ENCODE results near the gene SSR4.

SSR4 gene

DNA sequence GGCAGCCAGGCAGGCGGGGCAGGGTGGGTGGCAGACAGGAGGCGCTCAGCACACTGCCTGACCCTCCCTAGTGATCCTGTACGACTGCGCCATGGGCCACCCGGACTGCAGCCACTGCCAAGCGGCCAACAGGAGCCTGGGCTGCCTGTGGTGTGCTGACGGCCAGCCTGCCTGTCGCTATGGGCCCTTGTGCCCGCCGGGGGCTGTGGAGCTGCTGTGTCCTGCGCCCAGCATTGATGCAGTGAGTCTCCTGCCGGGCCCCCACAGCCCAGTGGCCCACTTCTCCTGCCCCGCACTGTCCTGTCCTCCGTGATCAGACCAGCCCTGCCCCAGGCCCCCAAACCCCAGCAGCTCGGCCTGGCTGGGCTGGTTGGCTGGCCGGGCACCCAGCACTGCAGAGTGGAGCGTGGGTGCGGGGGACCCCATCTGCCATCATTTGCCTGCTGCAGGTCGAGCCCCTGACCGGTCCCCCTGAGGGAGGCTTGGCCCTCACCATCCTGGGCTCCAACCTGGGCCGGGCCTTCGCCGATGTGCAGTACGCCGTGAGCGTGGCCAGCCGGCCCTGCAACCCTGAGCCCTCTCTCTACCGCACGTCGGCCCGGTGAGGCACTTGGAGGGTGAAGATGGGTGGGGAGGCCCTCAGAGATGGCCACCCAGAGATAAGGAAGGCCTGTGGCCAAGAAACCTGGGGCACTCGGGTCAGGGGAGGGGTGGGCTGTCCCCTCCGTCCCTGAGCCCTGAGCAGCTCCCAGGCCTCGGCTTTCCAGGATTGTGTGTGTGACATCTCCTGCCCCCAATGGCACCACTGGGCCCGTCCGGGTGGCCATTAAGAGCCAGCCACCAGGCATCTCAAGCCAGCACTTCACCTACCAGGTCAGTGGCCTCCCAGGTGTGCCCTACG, 22.8 kb upstream of the SSR4 start:
- no peak for DNase-seq (ENCODE audit: insufficient read length, low spot score)
- FAIRE-seq, result no peak
- TF ChIP-seq, protein P1, sequence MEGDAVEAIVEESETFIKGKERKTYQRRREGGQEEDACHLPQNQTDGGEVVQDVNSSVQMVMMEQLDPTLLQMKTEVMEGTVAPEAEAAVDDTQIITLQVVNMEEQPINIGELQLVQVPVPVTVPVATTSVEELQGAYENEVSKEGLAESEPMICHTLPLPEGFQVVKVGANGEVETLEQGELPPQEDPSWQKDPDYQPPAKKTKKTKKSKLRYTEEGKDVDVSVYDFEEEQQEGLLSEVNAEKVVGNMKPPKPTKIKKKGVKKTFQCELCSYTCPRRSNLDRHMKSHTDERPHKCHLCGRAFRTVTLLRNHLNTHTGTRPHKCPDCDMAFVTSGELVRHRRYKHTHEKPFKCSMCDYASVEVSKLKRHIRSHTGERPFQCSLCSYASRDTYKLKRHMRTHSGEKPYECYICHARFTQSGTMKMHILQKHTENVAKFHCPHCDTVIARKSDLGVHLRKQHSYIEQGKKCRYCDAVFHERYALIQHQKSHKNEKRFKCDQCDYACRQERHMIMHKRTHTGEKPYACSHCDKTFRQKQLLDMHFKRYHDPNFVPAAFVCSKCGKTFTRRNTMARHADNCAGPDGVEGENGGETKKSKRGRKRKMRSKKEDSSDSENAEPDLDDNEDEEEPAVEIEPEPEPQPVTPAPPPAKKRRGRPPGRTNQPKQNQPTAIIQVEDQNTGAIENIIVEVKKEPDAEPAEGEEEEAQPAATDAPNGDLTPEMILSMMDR (IDR thresholded peaks at IDR 0.05; ENCODE audit: insufficient read depth, missing control alignments), result no peak

DNA sequence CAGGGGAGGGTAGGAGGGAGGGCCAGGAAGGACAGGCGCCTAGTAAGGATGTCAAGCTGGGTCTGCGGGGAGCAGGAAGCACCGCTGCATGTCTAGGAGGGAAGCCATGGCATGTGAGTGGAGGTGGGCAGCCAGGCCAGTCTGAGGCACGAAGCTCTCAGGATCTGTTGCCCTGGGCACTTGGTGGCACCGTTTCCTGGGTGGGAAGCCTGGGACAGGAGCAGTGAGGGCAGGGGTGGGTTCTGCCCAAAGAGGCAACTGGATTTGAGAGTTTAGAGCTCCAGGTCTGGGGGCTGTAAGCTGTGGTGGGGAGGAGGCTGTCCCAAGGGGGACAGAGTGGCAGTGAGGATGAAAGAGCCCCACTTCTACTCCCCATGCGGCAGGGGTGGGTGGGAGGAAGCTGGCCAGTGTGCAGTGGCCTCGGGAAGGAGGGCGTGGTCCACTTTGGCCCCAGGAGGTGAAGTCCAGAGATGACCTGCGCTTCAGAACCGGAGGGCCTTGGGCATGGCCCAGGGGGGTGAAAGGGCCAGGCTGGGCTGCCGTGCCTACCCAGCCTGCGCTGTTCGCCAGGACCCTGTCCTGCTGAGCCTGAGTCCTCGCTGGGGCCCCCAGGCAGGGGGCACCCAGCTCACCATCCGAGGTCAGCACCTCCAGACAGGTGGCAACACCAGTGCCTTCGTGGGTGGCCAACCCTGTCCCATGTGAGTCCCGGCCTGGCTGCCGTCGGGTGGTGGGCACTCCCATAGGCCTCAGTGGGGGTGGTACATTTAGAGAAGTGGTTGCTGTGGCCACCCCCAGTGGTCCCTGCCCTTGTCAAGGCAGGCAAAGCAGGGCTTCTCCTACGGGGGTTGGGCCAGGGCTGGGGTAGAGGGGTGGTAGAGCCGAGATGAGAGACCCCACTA, 21.9 kb upstream of the SSR4 start:
- FAIRE-seq (no peak), DNase-seq (ENCODE audit: insufficient read length, low spot score) (no peak)
- TF ChIP-seq, protein P1 (IDR thresholded peaks at IDR 0.05; ENCODE audit: insufficient read depth, missing control alignments), result no peak

DNA sequence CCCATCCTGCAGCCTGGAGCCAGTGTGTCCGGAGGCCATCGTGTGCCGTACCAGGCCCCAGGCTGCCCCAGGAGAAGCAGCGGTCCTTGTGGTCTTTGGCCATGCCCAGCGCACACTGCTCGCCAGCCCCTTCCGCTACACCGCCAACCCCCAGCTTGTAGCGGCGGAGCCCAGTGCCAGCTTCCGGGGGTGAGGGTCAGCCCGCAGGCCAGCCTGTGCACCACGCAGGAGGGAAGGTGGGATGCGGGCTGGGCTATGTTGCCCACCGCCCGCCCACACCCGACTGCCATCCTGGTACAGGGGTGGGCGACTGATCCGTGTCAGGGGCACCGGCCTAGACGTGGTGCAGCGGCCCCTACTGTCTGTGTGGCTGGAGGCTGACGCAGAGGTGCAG, 21.3 kb upstream of the SSR4 start:
- FAIRE-seq (no peak), DNase-seq (ENCODE audit: insufficient read length, low spot score) (no peak)
- TF ChIP-seq, protein P1 (IDR thresholded peaks at IDR 0.05; ENCODE audit: insufficient read depth, missing control alignments), result no peak

DNA sequence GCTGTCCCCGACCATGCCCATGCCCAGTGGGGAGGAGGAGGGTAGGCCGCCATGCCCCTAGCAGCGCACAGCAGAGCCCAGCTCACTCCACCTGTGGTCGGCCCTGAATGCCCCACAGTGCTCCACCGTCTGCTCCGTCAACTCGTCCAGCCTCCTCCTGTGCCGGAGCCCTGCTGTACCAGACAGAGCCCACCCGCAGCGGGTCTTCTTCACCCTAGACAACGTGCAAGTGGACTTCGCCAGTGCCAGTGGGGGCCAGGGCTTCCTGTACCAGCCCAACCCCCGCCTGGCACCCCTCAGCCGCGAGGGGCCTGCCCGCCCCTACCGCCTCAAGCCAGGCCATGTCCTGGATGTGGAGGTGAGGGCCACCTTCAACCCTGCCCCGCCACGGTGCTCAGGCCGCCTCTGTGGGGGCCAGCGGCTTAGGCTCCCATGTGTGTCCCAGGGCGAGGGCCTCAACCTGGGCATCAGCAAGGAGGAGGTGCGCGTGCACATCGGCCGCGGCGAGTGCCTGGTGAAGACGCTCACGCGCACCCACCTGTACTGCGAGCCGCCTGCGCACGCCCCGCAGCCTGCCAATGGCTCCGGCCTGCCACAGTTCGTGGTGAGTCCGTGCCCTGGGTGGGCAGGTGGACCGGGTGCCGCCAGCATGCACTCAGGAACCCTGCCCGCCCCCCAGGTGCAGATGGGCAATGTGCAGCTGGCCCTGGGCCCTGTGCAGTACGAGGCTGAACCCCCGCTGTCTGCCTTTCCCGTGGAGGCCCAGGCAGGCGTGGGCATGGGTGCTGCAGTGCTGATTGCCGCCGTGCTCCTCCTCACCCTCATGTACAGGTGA, 20.5 kb upstream of the SSR4 start:
- TF ChIP-seq, protein P1 (IDR thresholded peaks at IDR 0.05; ENCODE audit: insufficient read depth, missing control alignments), result no peak
- FAIRE-seq (no peak), DNase-seq (ENCODE audit: insufficient read length, low spot score) (no peak)

DNA sequence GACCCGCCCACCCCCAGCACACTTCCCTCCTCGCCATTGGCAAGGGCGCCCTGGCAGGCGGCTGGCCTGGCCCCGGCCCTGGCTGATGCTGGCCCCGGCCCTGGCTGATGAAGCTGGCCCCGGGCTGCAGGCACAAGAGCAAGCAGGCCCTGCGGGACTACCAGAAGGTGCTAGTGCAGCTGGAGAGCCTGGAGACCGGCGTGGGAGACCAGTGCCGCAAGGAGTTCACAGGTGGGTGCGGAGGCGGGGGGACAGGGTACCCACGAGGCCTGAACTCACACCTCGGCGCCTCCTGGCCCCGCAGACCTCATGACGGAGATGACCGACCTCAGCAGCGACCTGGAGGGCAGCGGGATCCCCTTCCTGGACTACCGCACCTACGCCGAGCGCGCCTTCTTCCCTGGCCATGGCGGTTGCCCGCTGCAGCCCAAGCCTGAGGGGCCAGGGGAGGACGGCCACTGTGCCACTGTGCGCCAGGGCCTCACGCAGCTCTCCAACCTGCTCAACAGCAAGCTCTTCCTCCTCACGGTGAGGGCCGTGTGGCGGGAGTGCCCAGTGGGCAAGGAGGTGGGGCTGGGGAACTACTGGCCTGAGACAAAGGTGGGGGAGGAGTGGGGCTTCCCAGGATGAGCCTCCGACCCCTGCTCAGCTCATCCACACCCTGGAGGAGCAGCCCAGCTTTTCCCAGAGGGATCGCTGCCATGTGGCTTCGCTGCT, 19.7 kb upstream of the SSR4 start:
- no peak for DNase-seq (ENCODE audit: insufficient read length, low spot score)
- TF ChIP-seq, protein P1 (IDR thresholded peaks at IDR 0.05; ENCODE audit: insufficient read depth, missing control alignments), result no peak
- no peak for FAIRE-seq
